Activated CD8-positive, alpha-beta memory T cell treated with anti-CD3 and anti-CD28 coated beads for 1 hour (primary cell): Measurements from ENCODE around the gene ATP11B.

Experiments
- DNase-seq, 2 donors: peaks; one replicate each; pipeline ENCODE4 v3.0.0-alpha.2; 2020; ENCODE audit warnings: low read depth in 1 of 2; ENCODE audit errors: extremely low read depth in 1 of 2

Gene ATP11B

DNA sequence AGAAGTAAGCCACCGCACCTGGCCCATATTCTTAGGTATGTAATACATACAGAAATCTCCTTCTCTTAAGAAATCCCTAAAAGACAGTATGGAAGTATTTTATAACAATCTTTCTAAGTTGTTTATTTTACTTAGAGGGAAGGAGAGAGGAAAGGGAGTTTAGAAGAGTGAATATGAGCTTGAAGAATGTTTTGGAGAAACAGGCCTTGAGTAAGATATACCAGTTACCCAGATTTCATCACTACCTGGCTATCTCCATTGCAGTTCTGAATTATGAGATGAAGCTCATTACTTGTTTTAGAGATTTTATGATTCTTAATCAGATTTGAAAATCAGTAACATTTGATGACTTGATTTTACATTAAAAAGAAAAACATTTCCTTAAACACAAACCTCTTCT is 115.2 kb downstream of the ATP11B start:
- no peak for DNase-seq

DNA sequence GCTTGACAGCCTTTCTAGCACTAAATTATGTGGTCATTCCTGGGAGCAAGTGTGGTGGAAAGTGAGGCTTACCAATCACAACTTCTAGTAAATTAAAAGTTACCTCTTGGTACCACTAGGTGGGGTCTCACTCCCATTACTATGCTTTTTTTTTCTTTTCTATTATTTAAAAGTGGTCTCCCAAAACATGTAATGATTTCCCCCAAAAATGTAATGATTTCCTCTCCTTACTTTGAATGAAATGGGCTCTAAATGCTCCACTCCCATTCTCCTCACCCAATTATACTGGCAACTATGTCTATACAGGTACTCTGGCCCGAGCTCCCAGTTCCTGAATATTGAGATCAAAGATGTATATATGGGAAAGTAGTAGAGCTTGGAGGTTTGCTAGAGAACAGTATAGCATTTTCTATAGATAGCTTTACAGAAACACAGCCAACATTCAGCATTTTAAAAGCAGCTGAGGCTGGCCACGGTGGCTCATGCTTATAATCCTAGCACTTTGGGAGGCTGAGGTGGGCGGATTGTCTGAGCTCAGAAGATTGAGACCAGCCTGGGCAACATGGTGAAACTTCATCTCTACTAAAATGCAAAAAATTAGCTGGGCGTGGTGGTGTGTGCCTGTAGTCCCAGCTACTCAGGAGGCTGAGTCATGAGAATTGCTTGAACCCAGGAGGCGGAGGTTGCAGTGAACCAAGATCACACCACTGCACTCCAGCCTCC is 116.2 kb downstream of the ATP11B start:
- DNase-seq = no peak

DNA sequence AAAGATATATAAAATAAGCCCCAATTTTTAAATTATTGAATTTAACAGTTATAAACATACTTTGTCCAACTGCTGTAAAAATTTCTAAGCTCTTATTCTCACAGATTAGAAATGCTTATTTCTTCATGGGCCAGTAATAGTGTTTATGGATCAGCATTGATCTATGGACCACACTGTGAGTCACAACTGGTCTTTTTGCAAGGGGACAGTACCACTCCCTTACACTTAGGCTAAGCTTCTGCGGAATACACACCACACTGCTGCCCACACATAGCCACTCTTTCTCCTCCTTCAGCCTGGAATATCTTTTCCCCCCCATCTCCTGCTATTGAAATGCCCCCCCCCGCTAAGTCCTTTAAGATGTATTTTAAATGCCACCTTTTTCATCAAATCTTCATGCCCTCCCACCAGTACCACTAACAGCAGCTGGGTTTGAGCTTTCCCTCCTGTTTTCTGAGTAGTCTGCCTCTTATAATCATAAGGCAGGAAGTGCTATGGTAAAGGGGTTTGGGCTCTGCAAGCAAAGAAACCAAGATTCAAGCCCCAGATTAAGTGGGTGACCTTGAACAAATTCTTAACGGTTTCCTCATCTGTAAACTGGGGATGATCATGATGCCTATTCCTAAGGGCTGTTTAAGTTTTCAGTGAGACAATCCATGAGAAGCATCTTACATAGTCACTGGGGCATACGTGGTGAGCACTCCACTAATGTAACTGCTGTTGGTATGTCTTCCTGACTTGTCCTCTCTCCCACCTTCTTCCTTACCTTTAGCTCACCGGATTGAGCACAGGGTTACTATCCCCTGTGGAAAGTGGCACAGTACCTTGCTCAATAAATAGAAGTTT is 117.9 kb downstream of the ATP11B start:
- DNase-seq = no peak

DNA sequence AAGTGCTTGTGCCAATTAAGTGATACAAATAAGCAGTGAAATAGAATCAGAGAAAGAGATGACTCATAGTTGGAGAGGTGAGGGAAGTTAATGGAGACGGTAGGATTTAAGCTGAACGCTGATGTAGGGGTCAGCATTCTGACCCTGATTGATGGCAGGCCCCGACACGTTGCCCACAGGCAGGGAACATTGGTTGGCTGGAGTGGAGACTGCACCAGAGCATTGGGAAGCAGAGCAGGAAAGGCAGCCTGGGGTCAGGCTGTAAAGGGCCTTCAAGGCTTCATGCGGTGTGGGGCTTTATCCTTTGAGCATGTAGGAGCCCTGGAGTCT is 118.4 kb downstream of the ATP11B start:
- no peak for DNase-seq

DNA sequence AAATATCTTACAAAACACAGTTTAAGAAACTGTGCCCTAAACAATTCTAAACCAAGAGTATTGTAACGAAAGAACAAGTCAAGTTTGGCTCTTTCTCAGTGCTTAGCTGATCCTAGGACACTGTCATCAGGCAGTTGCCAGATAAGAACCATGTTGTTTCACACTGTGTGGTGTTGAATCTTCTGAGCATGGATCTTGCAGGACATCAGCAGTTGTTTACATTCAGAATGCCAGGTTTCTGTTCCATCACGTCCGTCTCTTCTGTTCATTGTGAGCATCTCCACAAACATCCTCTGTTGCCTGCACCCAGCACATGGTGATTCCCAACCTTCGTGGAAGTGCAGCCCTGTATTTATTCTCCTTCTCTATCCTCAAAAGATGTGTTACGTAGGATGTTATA is 119.2 kb downstream of the ATP11B start:
- no peak for DNase-seq

DNA sequence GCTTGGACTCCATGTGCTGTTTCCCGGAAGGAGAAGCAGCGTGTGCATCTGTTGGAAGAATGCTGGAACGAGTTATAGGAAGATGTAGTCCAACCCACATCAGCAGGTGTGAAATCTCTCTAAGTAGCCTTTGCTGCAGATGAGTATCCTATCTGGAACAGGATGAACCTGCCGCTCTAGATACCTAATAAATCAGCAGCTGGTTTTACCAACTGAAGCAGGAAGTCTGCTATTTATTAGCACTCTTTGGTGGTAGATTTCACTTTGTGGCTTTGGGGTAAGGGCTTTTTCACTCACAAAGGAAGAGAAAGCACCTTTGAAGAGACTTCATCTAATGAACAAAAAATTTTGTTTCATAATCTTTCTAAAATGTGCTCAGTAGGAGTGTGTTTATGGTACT is 120.6 kb downstream of the ATP11B start:
- no peak for DNase-seq

DNA sequence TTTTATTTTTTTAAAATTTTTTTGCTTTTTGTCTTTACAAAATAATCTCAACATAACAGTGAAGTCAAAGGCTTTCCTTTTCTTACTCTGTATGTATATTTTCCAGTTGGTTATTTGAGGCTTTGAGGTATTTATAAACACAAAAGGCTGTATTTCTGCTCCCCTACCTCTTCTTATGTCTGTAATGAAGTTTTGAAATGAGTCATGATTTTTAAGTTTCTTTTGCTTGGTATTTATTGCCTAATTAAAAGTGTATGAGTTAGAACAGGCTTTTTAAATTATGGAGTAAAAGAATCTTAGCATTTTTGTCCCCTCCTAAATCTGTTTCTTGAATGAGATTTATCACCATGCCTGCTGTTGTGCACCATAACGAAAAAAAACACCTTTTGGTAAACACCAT is 121.0 kb downstream of the ATP11B start:
- DNase-seq = no peak

DNA sequence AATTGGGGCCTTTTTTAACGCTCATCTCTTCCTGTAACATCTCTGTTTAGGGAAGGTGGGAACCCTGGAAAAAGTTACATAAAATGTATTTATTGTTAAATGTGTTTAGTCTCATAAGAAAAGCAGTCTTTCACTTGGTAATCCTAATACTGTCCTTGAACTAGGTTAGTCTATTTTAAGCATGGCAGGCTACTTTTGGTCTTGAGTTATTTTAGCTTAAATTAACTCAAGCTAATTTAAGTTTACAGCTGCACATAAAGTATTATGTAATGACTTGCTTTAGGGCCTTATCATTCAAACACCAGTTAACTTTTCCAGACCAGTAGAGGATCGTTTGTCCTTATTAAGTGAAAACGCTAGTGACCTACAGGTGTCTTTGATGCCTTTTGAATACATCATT is 123.8 kb downstream of the ATP11B start:
- DNase-seq = no peak

DNA sequence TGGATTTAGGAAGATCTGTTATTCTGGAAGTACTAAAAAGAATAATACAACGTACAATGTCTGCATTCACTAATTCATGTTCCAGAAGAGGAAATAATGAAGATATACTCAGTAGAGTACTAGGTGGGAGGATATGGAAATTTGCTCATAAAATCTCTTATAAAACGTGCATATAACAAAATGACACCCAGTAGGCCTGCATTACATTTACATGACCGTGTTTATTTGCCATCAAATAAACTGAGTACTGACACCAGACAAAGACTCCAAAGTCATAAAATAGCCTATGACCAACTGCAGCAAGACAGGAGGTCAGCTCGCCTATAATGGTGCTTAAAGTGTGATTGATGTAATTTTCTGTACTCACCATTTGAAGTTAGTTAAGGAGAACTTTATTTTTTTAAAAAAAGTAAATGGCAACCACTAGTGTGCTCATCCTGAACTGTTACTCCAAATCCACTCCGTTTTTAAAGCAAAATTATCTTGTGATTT is 126.6 kb downstream of the ATP11B start:
- no peak for DNase-seq

DNA sequence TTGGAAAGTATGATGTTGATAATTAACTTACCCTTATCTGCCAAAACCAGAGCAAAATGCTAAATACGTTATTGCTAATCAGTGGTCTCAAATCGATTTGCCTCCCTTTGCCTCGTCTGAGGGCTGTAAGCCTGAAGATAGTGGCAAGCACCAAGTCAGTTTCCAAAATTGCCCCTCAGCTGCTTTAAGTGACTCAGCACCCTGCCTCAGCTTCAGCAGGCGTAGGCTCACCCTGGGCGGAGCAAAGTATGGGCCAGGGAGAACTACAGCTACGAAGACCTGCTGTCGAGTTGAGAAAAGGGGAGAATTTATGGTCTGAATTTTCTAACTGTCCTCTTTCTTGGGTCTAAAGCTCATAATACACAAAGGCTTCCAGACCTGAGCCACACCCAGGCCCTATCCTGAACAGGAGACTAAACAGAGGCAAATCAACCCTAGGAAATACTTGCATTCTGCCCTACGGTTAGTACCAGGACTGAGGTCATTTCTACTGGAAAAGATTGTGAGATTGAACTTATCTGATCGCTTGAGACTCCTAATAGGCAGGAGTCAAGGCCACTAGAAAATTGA is 127.3 kb downstream of the ATP11B start:
- DNase-seq = no peak

DNA sequence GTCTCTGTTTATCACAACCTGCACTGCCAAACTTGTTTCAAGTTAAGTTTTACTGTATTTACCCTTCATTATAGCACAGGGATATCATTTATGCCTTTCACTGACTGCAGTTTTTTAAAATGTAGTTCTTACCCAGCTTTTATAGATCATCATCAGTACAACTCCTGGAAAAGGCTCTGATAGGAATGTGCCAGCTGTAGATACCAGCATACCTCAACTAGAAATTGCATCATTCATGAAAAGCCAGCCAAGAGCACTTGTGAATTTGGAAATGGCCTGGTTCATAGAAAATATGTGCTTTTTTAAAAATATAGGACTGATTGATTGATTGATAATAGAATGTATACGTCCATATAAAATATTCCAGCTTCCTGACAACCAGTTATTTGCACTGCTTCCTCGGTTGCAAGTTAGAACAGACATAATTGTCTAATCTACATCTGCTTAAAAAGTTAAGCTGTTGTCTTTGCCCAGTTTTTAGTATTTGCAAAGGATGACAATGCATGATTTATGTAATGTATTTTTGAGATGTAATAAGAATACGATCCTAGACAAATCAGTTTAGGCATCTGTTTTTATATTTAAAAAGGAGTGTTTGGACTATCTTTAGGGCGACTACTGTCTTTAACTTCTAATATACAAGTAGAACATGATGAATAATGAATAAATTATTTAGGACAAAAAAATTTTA is 128.5 kb downstream of the ATP11B start:
- no peak for DNase-seq

DNA sequence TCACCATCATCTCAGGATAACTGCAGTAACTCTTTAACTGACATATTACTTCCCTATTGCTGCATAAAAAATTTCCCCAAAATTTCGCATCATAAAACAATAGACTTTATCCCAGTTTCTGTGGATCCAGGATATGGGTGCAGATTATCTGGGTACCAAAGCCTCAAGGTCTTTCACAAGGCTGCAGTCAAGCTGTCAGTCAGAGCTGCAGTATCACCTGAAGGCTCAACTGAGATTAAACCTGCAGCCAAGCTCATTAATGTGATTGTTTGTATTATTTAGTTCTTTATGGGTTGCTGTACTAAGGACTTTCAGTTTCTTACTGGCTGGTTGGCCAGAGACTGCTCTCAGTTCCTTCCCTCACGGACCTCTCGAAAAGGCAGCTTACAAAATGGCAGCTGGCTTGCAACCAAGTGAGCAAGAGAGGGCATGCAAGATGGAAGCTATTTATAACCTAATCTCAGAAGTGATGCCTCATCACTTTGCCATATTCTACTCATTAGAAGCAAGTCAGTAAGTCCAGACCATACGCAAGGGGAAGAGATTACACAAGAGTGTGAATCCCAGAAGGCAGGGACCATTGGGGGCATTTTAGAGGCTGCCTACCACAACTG is 132.1 kb downstream of the ATP11B start:
- DNase-seq = no peak

DNA sequence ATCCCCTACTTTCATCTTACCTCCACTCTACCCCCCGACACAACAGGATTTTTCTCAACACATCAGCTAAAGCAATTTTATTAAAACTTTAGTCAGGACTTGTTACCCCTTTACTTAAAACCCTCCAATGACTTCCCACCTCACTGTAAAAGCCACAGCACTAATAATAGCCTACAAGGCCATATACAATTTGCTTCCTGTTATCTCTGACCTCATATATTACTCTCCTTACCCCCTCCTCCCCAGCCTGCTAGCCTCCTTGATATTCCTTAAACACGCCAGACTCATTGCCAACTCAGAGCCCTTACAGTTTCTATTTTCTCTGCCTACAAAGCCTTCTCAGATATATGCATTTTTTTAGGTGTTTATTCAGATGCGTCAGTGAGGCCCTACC is 132.6 kb downstream of the ATP11B start:
- no peak for DNase-seq

DNA sequence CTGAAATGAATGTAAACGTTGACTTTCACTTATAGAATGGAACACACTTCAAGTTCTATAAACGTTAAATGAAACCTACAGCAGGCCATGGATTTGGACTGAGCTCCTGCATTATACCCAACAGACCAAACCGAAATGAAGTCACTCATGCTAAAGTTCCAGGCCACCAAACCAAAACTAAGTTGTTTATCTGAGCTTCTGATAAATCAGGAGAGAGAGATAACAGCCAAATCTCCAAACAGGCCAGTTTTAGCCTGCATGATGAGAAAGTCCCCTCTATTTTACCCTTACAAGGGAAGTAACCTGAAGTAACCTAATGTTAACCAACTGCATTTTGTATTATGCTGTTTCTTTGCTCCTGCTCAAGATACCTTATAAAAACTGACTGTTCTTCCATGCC is 142.5 kb downstream of the ATP11B start:
- DNase-seq = no peak

DNA sequence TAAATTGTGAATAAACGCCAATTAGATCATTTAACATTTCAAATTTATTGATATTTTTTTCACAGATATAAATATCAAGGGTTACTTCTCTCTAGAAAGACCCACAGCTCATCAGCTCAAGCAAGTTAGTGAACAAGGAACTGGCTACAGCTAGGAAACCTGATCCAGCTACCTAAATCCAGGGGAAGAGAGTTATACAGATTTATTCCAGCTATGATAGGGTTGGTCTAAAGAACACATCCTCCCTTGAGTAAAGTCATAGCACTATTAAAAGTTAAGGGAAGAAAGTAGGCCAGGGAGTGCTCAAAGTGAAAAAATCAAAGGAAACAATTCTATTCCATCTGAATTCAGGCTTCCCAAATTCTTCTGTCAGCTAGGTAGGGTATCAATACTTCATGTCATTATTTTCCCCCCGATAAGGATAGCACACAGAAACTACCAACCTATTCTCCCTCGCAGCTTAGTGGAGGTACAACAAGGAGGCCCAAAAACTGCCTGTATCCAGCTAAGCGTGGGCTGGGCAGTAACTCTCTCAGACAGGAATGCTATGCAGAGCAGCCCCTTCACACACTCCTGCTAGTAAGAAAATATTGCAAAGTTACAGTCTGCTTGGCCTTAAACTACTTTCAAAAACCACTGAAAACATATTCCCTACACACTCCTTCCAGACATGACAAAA is 143.1 kb downstream of the ATP11B start:
- no peak for DNase-seq

DNA sequence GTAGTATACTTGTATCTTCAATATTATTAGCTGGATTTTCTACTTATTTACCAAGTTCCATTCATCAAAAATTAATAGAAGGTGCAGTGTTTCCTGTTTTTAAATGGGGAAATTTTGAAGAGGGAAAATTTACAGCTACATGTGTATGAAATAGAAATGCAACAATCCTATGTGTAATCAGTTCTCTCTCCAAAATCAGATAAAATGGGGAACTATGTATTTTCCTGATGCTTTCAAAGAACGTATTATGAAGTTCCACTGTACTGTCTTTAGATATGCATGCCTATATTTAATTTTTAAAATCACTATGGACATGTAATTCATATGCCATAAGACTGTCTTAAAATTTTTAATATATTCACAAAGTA is 143.6 kb downstream of the ATP11B start:
- no peak for DNase-seq

DNA sequence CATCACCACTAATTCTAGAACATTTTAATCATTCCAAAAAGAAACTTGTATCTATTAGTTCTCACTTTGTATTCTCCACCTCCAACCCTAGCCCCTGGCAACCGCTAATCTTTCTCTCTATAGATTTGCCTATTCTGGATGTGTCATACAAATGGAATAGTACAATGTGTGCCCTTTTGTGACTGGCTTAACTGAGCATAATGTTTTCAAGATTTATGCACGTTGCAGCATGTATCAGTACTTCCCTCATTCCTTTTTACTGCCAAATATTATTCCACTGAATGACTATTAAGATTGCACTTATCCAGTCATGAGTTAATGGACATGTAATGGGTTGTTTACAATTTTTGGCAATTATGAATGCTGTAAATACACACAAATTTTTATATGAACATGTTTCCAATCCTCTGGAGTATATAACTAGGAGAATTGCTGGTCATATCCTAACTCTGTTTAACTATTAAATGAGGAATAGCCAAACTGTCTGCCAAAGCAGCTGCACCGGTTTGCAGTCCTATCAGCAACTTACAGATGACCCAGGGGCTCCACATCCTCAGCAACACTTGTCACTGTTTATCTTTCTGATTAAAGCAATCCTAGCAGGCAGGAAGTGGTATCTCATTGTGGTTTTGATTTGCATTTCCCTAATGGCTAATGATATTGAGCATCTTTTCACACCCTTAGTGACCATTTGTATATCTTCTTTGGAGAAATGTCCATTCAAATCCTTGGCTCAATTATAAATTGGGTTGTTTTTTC is 144.2 kb downstream of the ATP11B start:
- DNase-seq = no peak

DNA sequence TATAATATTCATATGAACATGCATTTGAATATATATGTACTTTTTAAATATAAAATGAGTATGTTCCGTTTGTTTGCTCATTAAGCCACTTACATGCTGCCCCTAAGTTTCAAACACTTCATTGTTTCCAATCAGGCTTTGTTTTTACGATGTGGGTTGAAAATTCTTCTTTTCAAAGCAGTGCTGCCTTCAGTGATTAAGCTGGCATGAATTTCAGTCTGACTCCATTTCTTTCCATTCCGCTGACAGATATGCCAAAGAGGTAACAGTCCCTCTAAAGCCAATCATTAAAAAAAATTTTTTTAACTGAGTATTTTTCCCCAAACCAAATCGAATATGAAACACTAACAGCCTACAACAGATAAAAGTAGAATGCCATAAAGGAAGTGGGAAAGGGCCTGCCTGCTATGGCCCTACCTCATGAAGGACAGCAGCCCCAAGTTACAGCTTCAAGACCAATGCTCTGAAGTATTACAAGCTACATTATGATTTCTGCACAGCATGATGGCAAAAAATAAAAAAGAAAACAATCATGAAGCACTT is 147.0 kb downstream of the ATP11B start:
- no peak for DNase-seq

DNA sequence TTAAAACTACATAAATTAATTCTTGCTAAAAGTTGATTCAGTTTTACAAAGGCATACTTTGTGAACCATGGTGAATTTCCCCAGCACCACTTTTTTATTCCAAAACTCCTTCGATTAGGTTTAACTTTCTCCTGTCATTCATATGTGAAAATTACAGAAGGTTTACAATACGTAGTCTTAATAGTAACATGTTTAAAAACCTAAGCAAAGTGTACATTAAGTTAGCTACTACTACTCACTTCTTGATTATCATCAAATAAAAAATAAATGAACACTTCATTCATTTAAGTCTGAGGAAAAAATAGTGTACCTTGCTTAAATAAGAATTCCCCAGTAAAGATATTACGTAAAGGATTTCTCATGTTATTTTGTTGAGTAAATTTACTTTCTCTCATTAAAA is 148.4 kb downstream of the ATP11B start:
- no peak for DNase-seq

DNA sequence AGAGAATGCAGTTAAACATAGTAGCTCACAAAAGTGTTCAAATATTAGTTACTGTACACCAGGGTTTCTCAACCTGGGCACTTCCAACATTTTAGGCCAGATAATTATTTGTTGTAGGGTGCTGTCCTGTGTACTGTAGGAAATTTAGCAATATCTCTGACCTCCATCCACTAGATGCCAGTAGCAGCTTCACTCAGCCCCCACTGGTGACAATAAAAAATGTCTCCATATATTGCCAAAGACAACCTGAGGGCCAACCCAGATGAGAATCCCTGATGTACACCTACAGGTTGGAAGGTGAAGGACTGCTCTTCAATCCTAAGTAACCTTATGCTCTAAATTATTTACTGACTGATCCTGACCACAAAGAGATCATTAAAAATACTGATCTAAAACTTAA is 154.6 kb downstream of the ATP11B start:
- no peak for DNase-seq
